GM18499 (cell line): Measurements from ENCODE around the gene RND2.
"Not testable (repeated sequence)": the region's sequence is repeated elsewhere in the genome, so short reads cannot be mapped to it uniquely, and the experiment has no call there.

Experiments
- ATAC-seq: cut with Tn5 transposase; IDR thresholded peaks from one replicate; pipeline ENCODE4 v1.9.1; 2021; ENCODE audit warnings: moderate number of reproducible peaks; ENCODE audit not compliant: insufficient read depth, unreplicated experiment

Gene RND2

GRCh38 chr17:43025766-43026537 is 921 bp downstream of the RND2 start:
- no peak for ATAC-seq

GRCh38 chr17:43026595-43026994 is 1.6 kb downstream of the RND2 start:
- no peak for ATAC-seq

- no peak for ATAC-seq
Observed at GRCh38 chr17:43027091-43028032, 2.3 kb downstream of the RND2 start.

GRCh38 chr17:43028221-43028861 is 3.3 kb downstream of the RND2 start:
- no peak for ATAC-seq

- no peak for ATAC-seq
Observed at GRCh38 chr17:43030137-43030767, 5.2 kb downstream of the RND2 start.

GRCh38 chr17:43031666-43032065 is 6.6 kb downstream of the RND2 start:
- ATAC-seq: no peak

GRCh38 chr17:43033948-43034881 is 9.2 kb downstream of the RND2 start:
- ATAC-seq: no peak

GRCh38 chr17:43034894-43035293 is 9.9 kb downstream of the RND2 start:
- ATAC-seq: no peak

GRCh38 chr17:43039646-43040045 is 14.6 kb downstream of the RND2 start:
- no peak for ATAC-seq

GRCh38 chr17:43040655-43041054 is 15.6 kb downstream of the RND2 start:
- ATAC-seq: no peak

GRCh38 chr17:43042025-43042628 is 17.1 kb downstream of the RND2 start:
- ATAC-seq: no peak

GRCh38 chr17:43043307-43043706 is 18.3 kb downstream of the RND2 start:
- ATAC-seq: no peak

- no peak for ATAC-seq
Observed at GRCh38 chr17:43044024-43044423, 19.0 kb downstream of the RND2 start.

GRCh38 chr17:43051969-43052368 is 26.9 kb downstream of the RND2 start:
- no peak for ATAC-seq

- ATAC-seq: not testable (repeated sequence)
Observed at GRCh38 chr17:43053008-43053407, 28.0 kb downstream of the RND2 start.

GRCh38 chr17:43056051-43056450 is 31.0 kb downstream of the RND2 start:
- no peak for ATAC-seq

GRCh38 chr17:43062984-43063638 is 38.1 kb downstream of the RND2 start:
- ATAC-seq: no peak

GRCh38 chr17:43068570-43069367 is 43.7 kb downstream of the RND2 start:
- ATAC-seq: no peak
